Parathyroid adenoma (tissue), 2 donors: ENCODE results near the gene TMEM123.

ENCODE experiments used
- H2AFZ ChIP-seq: fragments of 300-600 bp; sonication (generic); one replicate; pipeline ENCODE4 v1.7.0; 2017; ENCODE audit warnings: antibody characterized with exemption, mild to moderate bottlenecking
- H3K27ac ChIP-seq: fragments of 300-600 bp; sonication (generic); one replicate; pipeline ENCODE4 v1.7.0; 2017
- H3K27me3 ChIP-seq: fragments of 300-600 bp; sonication (generic); one replicate; pipeline ENCODE4 v1.7.0; 2017; ENCODE audit warnings: low read length; ENCODE audit not compliant: control insufficient read depth, insufficient read depth
- H3K36me3 ChIP-seq: fragments of 300-600 bp; sonication (generic); one replicate; pipeline ENCODE4 v1.7.0; 2017; ENCODE audit warnings: low read length; ENCODE audit not compliant: control insufficient read depth, insufficient read depth
- H3K4me1 ChIP-seq: fragments of 300-600 bp; sonication (generic); one replicate; pipeline ENCODE4 v1.7.0; 2017; ENCODE audit warnings: control low read depth
- H3K4me2 ChIP-seq: fragments of 300-600 bp; sonication (generic); one replicate; pipeline ENCODE4 v1.7.0; 2017; ENCODE audit warnings: low read length
- H3K4me3 ChIP-seq: fragments of 300-600 bp; sonication (generic); one replicate; pipeline ENCODE4 v1.7.0; 2017; ENCODE audit warnings: low read depth, low read length
- H3K79me2 ChIP-seq: fragments of 300-600 bp; sonication (generic); one replicate; pipeline ENCODE4 v1.7.0; 2017; ENCODE audit warnings: control low read depth
- H3K9ac ChIP-seq: fragments of 300-600 bp; sonication (generic); one replicate; pipeline ENCODE4 v1.7.0; 2017; ENCODE audit warnings: mild to moderate bottlenecking
- H3K9me3 ChIP-seq: fragments of 300-600 bp; sonication (generic); one replicate; pipeline ENCODE4 v1.7.0; 2017; ENCODE audit warnings: low read length; ENCODE audit not compliant: control insufficient read depth
- TF ChIP-seq, protein P1 (sequence below): fragments of 300-600 bp; sonication (generic); IDR thresholded peaks from one replicate; pipeline ENCODE4 v1.7.0; 2017; ENCODE audit warnings: antibody characterized with exemption, mild to moderate bottlenecking
- donor health status: primary hyperparathyroidism.

Gene TMEM123

DNA sequence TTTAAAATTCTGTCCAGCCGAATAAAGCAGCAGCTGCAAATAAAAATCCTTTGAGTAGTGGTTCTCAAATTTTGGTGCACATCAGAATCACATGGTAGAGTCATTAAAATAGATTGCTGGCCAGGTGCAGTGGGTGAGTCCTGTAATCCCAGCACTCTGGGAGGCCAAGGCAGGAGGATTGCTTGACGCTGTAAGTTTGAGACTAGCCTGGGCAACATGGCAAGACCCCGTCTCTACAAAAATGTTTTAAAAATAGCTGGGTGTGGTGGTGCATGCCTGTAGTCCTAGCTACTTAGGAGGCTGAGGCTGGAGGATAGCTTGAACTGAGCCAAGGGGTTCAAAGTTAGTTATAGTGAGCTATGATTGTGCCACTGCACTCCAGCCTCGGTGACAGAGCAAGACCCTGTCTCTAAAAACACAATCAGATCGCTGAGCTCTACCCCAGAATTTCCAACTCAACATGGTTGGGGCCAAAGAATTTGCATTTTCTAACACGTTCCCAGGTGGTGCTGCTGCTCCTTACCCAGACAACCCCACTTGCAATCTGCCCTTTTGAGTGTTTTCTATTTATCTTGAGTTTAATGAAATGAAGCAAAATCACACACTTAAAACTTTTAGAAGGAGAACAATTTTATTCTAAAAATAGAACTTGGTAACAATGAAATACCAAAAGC is 56.7 kb downstream of the TMEM123 start:
- TF ChIP-seq, protein P1, sequence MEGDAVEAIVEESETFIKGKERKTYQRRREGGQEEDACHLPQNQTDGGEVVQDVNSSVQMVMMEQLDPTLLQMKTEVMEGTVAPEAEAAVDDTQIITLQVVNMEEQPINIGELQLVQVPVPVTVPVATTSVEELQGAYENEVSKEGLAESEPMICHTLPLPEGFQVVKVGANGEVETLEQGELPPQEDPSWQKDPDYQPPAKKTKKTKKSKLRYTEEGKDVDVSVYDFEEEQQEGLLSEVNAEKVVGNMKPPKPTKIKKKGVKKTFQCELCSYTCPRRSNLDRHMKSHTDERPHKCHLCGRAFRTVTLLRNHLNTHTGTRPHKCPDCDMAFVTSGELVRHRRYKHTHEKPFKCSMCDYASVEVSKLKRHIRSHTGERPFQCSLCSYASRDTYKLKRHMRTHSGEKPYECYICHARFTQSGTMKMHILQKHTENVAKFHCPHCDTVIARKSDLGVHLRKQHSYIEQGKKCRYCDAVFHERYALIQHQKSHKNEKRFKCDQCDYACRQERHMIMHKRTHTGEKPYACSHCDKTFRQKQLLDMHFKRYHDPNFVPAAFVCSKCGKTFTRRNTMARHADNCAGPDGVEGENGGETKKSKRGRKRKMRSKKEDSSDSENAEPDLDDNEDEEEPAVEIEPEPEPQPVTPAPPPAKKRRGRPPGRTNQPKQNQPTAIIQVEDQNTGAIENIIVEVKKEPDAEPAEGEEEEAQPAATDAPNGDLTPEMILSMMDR: no peak
- Histone ChIP-seq H3K4me1 (no peaks in the 10 kb centered on the region), H3K79me2 (peaks cover 6% of the 10 kb centered on the region), H3K27me3 (no peaks in the 10 kb centered on the region), H2AFZ (no peak overlapping the region), H3K4me3 (no peak overlapping the region), H3K4me2 (no peak overlapping the region), H3K9ac (no peak overlapping the region), H3K36me3 (no peaks in the 10 kb centered on the region), H3K9me3 (no peaks in the 10 kb centered on the region), H3K27ac (no peak overlapping the region)

GRCh38 chr11:102393272-102393730 is 59.3 kb downstream of the TMEM123 start:
- Histone ChIP-seq H3K27ac (no peak overlapping the region), H3K4me2 (no peak overlapping the region), H3K27me3 (no peaks in the 10 kb centered on the region), H3K36me3 (no peaks in the 10 kb centered on the region), H3K79me2 (peaks cover 7% of the 10 kb centered on the region), H3K9me3 (no peaks in the 10 kb centered on the region), H3K9ac (no peak overlapping the region), H3K4me3 (no peak overlapping the region), H3K4me1 (no peaks in the 10 kb centered on the region), H2AFZ (no peak overlapping the region)
- TF ChIP-seq, protein P1: no peak

DNA sequence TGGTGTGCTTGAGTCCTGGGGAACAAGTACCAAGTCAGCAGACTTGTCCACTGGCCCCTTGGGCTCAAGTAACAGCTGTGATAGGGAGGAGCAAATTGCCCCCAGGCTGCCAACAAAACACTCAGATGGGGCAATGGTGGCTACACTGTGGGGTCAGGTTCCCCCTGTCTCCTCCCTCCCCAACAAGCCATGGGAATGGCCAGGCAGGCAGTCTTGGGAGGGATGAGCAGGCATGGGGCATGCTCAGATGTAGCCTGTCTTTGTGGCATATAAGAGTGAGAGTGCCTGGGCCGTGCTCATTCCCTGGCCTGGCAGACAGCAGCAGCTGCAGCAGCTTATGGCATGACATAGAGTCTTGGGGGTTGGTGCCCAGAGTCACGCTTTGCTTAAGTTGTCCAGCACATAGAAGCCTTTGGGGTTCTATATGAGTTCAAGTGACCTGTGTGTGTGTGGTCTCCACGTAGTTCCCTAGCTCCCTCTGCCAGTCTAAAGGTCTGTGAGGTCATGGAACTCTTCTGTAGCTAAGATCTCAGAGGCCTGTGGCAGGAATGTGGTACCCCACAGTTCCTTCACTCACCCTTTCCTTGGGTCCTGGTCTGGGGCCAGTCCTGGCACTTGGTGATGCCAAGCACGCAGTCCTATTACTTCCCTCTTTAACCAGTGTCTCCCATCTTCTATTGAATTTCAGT is 60.9 kb downstream of the TMEM123 start:
- Histone ChIP-seq H3K27ac (no peak overlapping the region), H3K9ac (no peak overlapping the region), H3K4me3 (no peak overlapping the region), H2AFZ (no peak overlapping the region), H3K4me2 (no peak overlapping the region), H3K36me3 (no peaks in the 10 kb centered on the region), H3K27me3 (no peaks in the 10 kb centered on the region), H3K79me2 (peaks cover 7% of the 10 kb centered on the region), H3K4me1 (no peaks in the 10 kb centered on the region), H3K9me3 (no peaks in the 10 kb centered on the region)
- TF ChIP-seq, protein P1: no peak

DNA sequence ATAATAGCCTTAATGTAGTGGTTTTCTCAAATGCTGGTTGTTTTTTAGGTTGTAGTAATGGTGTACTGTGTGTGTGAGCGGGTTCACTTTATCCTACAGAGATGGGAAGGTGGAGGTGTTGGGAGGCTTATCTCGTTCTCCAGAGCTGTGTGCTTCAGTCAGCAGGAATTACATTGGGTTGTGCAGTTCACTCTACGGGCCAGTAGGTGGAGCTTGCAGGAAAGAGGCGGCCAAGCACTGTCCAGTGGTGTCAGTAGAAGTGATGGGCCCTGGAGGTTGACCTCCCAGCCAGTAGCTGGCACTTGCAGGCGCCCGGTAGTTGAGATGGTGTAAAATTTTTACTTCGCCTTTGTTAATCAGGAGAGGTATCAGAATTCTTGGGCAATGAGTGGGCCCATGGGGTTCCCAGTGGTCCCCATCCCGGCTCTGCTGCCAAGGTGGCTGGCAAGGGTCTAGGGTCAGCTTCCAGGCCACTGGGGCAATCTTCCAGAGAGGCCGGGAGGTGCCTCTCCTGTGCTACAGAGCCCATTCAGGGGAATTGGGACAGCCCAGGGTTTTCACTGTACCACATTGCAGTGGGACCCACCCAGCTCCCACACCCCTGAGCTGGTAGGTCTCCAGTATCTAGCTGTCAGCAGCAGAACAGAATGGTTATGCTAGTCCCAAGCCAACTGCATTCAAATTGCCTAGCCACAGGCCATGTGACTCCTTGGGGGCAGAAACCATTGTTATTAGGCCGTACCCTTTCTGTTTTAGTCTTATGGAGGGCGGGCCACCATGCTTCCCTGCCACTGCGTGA is 61.7 kb downstream of the TMEM123 start:
- Histone ChIP-seq H3K27ac (no peak overlapping the region), H3K36me3 (no peaks in the 10 kb centered on the region), H3K9ac (no peak overlapping the region), H3K27me3 (no peaks in the 10 kb centered on the region), H3K4me1 (no peaks in the 10 kb centered on the region), H3K79me2 (peaks cover 7% of the 10 kb centered on the region), H3K9me3 (no peaks in the 10 kb centered on the region), H3K4me3 (no peak overlapping the region), H3K4me2 (no peak overlapping the region), H2AFZ (no peak overlapping the region)
- TF ChIP-seq, protein P1: peak; percentile 78
